IPS-15b (cell line): ENCODE measurements around the gene ANKLE1.
"Not testable (repeated sequence)": the region's sequence is repeated elsewhere in the genome, so short reads cannot be mapped to it uniquely, and the experiment has no call there.

Experiments
- H3K27me3 ChIP-seq: one replicate; pipeline ENCODE4 v1.6.1; 2013; ENCODE audit warnings: low read length; ENCODE audit not compliant: control insufficient read depth, insufficient read depth
- H3K36me3 ChIP-seq: one replicate; pipeline ENCODE4 v1.6.1; 2013; ENCODE audit warnings: low read length; ENCODE audit not compliant: control insufficient read depth, insufficient read depth
- H3K4me1 ChIP-seq: one replicate; pipeline ENCODE4 v1.6.1; 2013; ENCODE audit warnings: mild to moderate bottlenecking, low read length; ENCODE audit not compliant: control insufficient read depth, insufficient read depth
- H3K4me3 ChIP-seq: one replicate; pipeline ENCODE4 v1.5.1; 2013; ENCODE audit warnings: low read depth, low read length
- H3K9ac ChIP-seq: one replicate; pipeline ENCODE4 v1.6.1; 2013; ENCODE audit warnings: low read depth, mild to moderate bottlenecking, low read length
- H3K9me3 ChIP-seq: one replicate; pipeline ENCODE4 v1.6.1; 2013; ENCODE audit warnings: mild to moderate bottlenecking, low read length; ENCODE audit not compliant: control insufficient read depth, insufficient read depth

The ANKLE1 gene

GRCh38 chr19:17293605-17294004 lies 11.9 kb downstream of the ANKLE1 start:
- peaks cover 2% of the 10 kb centered on the region for H3K4me1 ChIP-seq
- H3K27me3 ChIP-seq = no peaks in the 10 kb centered on the region
- H3K9ac ChIP-seq = no peak overlapping the region
- peaks cover 10% of the 10 kb centered on the region for H3K36me3 ChIP-seq
- no peaks in the 10 kb centered on the region for H3K9me3 ChIP-seq
- H3K4me3 ChIP-seq = peak overlapping the region; percentile 45

- Histone ChIP-seq H3K4me3 (peak overlapping the region; percentile 53), H3K36me3 (peaks cover 10% of the 10 kb centered on the region), H3K9ac (no peak overlapping the region), H3K9me3 (no peaks in the 10 kb centered on the region), H3K4me1 (peaks cover 2% of the 10 kb centered on the region), H3K27me3 (no peaks in the 10 kb centered on the region)
Measured at GRCh38 chr19:17294051-17294891, 12.6 kb downstream of the ANKLE1 start.

DNA sequence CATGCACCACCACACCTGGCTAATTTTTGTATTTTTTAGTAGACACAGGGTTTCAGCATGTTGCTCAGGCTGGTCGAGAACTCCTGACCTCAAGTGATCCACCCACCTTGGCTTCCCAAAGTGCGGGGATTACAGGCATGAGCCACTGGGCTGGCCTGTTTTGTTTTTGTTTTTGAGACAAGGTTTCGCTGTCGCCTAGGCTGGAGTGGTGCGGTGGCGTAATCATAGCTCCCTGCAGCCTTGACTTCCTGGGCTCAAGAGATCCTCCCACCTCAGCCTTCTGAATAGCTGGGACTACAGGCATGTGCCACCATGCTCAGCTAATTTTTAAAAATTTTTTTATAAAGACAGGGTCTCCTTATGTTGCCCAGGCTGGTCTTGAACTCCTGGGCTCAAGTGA lies 13.8 kb downstream of the ANKLE1 start:
- not testable (repeated sequence) for H3K4me1 ChIP-seq, H3K9ac ChIP-seq, H3K27me3 ChIP-seq, H3K9me3 ChIP-seq, H3K4me3 ChIP-seq
- H3K36me3 ChIP-seq = peaks cover 10% of the 10 kb centered on the region

DNA sequence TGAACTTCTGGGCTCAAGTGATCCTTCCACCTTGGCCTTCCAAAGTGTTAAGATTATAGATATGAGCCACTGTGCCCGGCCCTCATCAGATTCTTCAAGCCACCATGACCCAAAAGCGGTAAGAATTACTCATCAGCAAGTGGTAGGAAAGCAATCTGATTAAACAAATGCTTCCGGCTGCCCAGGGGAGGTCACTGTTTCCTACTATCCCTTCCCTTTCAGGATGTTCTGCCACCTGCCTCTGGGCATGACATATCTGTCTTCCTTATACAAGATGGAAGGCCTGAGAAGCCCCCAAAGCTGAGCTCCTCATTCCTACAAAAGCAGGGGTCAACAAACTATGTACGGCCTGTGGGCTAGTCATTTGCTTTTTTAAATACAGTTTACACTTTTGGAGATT lies 14.6 kb downstream of the ANKLE1 start:
- Histone ChIP-seq H3K4me1 (peaks cover 2% of the 10 kb centered on the region), H3K27me3 (no peaks in the 10 kb centered on the region), H3K9me3 (no peaks in the 10 kb centered on the region), H3K4me3 (no peak overlapping the region), H3K36me3 (peaks cover 16% of the 10 kb centered on the region), H3K9ac (no peak overlapping the region)

GRCh38 chr19:17296976-17297375 lies 15.3 kb downstream of the ANKLE1 start:
- no peak overlapping the region for H3K9ac ChIP-seq
- H3K9me3 ChIP-seq = no peaks in the 10 kb centered on the region
- H3K4me1 ChIP-seq = peaks cover 2% of the 10 kb centered on the region
- no peaks in the 10 kb centered on the region for H3K27me3 ChIP-seq
- H3K36me3 ChIP-seq = peaks cover 17% of the 10 kb centered on the region
- H3K4me3 ChIP-seq = no peak overlapping the region

- no peak overlapping the region for H3K4me3 ChIP-seq
- no peaks in the 10 kb centered on the region for H3K9me3 ChIP-seq
- no peaks in the 10 kb centered on the region for H3K27me3 ChIP-seq
- H3K9ac ChIP-seq = no peak overlapping the region
- H3K4me1 ChIP-seq = peaks cover 10% of the 10 kb centered on the region
- H3K36me3 ChIP-seq = peaks cover 12% of the 10 kb centered on the region
Measured at GRCh38 chr19:17300992-17301619, 19.4 kb downstream of the ANKLE1 start.

- Histone ChIP-seq H3K9ac (no peak overlapping the region), H3K4me3 (peak overlapping the region; percentile 56)
Measured at GRCh38 chr19:17302391-17303166, 20.9 kb downstream of the ANKLE1 start.

DNA sequence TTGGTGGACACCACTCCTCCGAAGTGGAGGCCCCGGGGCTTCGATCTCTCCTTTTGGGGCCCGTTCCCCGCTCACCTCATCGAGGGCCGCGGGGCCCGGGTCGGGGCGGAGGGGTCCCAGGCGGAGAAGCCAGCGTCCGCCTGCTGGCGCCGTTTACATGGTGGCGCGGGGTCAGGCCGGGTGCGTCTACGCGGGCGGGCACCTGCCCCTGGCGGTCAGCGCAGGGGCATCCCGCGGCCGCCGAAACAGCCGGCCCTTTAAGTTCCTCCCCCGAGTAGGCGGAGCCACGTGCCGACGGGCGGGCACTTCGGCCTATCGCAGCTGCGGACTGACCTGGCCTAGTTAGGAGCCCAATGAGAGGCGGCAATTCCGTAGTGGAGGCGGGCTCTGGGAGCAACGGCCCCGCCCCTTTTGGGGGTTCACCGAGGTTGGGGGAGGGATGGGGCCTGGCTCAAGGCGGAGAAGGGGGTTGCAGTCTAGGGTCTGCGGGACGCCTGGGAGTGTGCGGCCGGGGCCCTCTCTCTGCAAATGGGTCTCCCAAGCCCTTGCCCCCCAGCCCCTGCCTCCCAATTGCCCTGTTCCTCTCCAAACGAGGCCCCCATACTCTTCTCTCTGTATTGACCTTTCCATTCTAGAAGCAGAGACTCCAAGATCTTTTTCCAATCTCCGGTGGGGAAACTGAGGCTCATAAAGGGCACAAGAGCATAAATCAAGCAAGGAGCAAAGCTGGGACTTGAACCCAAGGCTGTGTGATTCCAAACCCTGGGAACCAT lies 21.7 kb downstream of the ANKLE1 start, which contains the start of gene ABHD8:
Gene ABHD8 (minus strand): TSS at position 259 of the 773 bp plus-strand sequence. CDS start 1,809 bp downstream, outside the sequence.
- peaks cover 7% of the 10 kb centered on the region for H3K36me3 ChIP-seq
- H3K27me3 ChIP-seq = no peaks in the 10 kb centered on the region
- H3K9ac ChIP-seq = no peak within 1 kb of the TSS
- peaks cover 10% of the 10 kb centered on the region for H3K4me1 ChIP-seq
- peak within 1 kb of the TSS; percentile 56 for H3K4me3 ChIP-seq
- H3K9me3 ChIP-seq = no peaks in the 10 kb centered on the region

More at GRCh38 chr19:17302391-17303166, 20.9 kb downstream of the ANKLE1 start:
- Histone ChIP-seq H3K9me3 (no peaks in the 10 kb centered on the region), H3K36me3 (peaks cover 10% of the 10 kb centered on the region), H3K4me1 (peaks cover 10% of the 10 kb centered on the region), H3K27me3 (no peaks in the 10 kb centered on the region)

- Histone ChIP-seq H3K9me3 (no peaks in the 10 kb centered on the region), H3K4me3 (peak overlapping the region; percentile 46), H3K36me3 (peaks cover 7% of the 10 kb centered on the region), H3K4me1 (peaks cover 10% of the 10 kb centered on the region), H3K27me3 (no peaks in the 10 kb centered on the region), H3K9ac (no peak overlapping the region)
Measured at GRCh38 chr19:17303940-17304267, 22.2 kb downstream of the ANKLE1 start.

DNA sequence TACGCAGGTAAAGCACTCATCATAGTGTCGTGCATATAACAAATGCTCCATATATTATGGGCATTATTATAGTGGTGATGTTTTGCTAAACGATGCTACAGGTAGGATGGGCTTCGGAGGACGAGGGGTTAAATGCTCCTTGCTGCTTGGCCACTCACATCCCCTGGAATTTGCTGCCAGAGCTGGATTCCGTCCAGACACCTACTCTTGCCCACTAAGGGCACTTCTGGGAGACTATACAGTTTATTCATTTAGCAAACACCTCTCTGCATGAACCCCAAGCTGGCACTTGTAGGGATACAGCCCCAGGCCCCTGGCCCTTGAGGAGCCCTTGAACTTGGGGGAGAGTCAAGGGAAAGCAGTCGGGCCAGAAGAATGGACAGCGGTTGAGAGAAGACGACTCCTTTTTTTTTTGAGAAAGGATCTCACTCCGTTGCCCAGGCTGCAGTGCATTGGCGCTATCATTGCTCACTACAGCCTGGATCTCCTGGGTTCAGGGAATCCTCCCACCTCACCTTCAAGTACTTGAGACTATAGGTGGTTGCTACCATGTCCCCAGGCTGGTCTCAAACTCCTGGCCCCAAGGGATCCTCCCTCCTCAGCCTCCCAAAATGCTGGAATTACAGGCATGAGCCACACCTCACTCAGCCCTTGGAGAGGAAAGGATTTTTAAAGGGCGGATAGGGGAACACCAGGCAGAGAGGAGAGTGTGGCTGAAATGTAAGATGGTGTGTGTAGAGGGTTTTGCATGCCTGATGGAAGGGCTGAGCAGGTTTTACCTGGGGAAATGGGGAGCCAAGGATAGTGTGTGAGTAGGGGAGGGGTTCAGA lies 22.9 kb downstream of the ANKLE1 start:
- Histone ChIP-seq H3K4me3 (peak overlapping the region; percentile 35), H3K4me1 (peaks cover 10% of the 10 kb centered on the region), H3K9ac (no peak overlapping the region), H3K27me3 (no peaks in the 10 kb centered on the region), H3K9me3 (no peaks in the 10 kb centered on the region), H3K36me3 (peaks cover 7% of the 10 kb centered on the region)
